GM18907 (cell line): ENCODE measurements around the gene CDC42BPB.
A peak's percentile ranks its signal among the peaks of the same experiment; 100 is the strongest.

Experiments
- ATAC-seq: cut with Tn5 transposase; IDR thresholded peaks from one replicate; pipeline ENCODE4 v1.9.1; 2021; ENCODE audit warnings: mild to moderate bottlenecking, moderate library complexity; ENCODE audit not compliant: unreplicated experiment

Gene CDC42BPB

GRCh38 chr14:103057372-103058163 lies at the start of gene CDC42BPB:
Gene CDC42BPB (minus strand): TSS chr14:103057549. CDS start chr14:103057173, 376 bp downstream.
- ATAC-seq = peak; percentile 68

GRCh38 chr14:103105580-103106150 lies 48.3 kb upstream of the CDC42BPB start:
- no peak for ATAC-seq

- ATAC-seq = peak; percentile 40
Observed at GRCh38 chr14:103104654-103105452, 47.5 kb upstream of the CDC42BPB start.

- ATAC-seq = no peak
Observed at GRCh38 chr14:103104389-103104653, 47.0 kb upstream of the CDC42BPB start.

GRCh38 chr14:103103461-103104388 lies 46.4 kb upstream of the CDC42BPB start:
- no peak for ATAC-seq

- ATAC-seq = no peak
Observed at GRCh38 chr14:103102689-103103260, 45.4 kb upstream of the CDC42BPB start.

GRCh38 chr14:103101963-103102688 lies 44.8 kb upstream of the CDC42BPB start:
- ATAC-seq = no peak

- ATAC-seq = no peak
Observed at GRCh38 chr14:103101257-103101962, 44.1 kb upstream of the CDC42BPB start.

GRCh38 chr14:103100281-103101121 lies 43.2 kb upstream of the CDC42BPB start:
- peak; percentile 50 for ATAC-seq

GRCh38 chr14:103099733-103100280 lies 42.5 kb upstream of the CDC42BPB start:
- ATAC-seq = no peak

GRCh38 chr14:103099081-103099732 lies 41.9 kb upstream of the CDC42BPB start:
- no peak for ATAC-seq

- ATAC-seq = no peak
Observed at GRCh38 chr14:103097994-103098957, 40.9 kb upstream of the CDC42BPB start.

- no peak for ATAC-seq
Observed at GRCh38 chr14:103097244-103097993, 40.1 kb upstream of the CDC42BPB start.

- no peak for ATAC-seq
Observed at GRCh38 chr14:103096387-103096786, 39.0 kb upstream of the CDC42BPB start.

GRCh38 chr14:103095210-103095778 lies 37.9 kb upstream of the CDC42BPB start:
- no peak for ATAC-seq
